GM19468 (cell line): Measurements from ENCODE around the gene ATP1B2.
"Not testable (repeated sequence)": the region's sequence is repeated elsewhere in the genome, so short reads cannot be mapped to it uniquely, and the experiment has no call there.

ENCODE experiments used
- ATAC-seq: cut with Tn5 transposase; IDR thresholded peaks from one replicate; pipeline ENCODE4 v1.9.1; 2021; ENCODE audit warnings: mild to moderate bottlenecking, moderate library complexity, moderate number of reproducible peaks; ENCODE audit not compliant: unreplicated experiment; ENCODE audit errors: extremely low read depth

Gene ATP1B2, protein sequence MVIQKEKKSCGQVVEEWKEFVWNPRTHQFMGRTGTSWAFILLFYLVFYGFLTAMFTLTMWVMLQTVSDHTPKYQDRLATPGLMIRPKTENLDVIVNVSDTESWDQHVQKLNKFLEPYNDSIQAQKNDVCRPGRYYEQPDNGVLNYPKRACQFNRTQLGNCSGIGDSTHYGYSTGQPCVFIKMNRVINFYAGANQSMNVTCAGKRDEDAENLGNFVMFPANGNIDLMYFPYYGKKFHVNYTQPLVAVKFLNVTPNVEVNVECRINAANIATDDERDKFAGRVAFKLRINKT

DNA sequence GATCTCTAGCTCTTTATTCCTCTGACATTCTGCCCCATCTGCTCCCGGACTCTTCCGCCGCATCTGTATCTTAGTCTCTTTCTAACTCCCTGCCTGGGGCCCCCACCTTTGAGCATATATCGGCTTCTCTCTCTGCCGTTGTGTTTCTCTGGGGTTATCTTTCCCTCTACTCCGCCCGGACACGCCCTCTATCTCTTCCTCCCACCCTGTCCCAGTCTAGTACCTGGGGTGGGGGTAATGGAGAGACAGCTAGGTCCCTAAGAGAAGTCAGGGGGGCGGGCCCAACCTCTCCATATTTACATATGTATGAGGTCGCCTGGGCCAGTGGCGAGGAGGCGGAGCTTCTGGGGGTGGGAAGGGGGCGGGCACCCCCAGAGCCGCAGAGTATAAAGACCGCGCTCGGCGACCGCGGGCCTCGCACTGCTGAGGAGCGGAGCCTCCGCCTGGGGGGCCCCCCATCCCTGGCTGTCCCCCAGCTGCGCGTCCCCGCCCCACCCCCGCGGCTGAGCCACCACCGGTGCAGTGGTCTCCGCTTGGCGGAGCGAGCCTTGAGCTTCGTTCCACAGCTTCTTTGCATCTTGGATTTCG lies at the start of gene ATP1B2:
Gene ATP1B2, plus strand, starts transcription at position 418 of the 588 bp plus-strand sequence. CDS start 593 bp downstream, outside the sequence.
- ATAC-seq = no peak

DNA sequence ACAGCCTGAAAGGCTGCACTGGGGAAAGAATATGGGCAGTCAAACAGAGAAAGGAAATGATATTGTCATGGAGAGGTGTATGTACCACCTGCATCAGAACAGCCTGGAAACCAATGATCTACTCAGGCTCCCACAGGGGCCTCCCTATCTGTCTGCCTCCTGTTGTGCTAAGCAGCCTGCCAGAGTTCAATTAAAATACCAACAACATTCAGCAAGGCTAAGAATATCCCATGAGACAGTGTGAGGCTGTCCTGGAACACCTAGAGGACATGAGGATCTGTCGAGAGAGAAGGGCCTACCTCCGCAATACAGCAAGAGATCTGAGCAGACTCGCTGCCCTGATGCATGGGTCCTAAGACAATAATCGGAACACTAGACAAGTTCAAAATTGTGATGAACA lies 44.4 kb upstream of the ATP1B2 start:
- no peak for ATAC-seq

DNA sequence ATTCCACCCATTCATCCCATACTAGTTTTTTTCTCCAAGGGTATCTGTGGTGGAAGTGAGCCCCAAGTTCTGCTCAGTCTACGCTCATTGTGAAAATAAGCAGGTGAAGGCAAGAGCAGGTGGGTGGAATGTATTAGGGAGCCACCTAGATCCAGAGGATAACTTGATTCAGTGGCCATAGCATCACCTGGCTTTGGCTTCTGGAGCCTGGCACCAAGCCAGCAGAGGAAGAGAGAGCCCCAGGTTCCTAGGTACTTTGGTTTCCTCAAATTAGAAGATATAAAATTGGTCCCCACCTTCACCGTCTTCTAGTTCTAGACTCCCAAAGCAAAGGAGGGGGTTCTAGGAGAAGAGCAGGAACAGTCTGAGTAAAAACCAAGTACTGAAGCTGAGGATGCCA lies 40.1 kb upstream of the ATP1B2 start:
- ATAC-seq = no peak

DNA sequence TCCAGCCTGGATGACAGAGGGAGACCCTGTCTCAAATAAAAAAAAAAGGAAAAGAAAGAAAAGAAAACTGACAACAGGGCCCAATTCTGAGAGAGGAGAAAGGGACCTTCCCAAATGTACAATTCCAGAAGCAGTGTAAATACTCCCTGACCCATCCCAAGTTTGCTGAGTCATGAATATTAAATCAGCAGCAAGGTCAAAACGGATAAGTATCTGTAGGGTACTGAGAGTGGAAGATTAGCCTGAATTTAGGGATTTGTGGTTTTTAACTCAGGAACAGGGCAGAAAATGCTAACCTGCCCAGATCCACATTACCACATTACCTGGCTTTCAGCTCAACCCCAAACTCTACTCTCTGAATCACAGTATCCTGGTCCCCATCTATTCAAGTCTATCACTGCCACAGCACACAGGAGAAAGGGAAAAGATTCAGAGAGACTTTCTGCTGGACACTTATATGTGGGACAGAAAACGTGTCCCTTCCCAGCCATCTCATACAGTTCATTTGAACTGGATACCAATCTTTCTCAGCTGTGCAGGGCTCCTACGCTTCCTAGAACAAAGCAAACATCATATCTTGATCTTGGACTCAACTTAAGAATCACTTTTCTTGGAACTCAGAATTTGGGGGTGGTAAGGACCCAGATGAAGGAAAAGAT lies 39.0 kb upstream of the ATP1B2 start:
- ATAC-seq = no peak

DNA sequence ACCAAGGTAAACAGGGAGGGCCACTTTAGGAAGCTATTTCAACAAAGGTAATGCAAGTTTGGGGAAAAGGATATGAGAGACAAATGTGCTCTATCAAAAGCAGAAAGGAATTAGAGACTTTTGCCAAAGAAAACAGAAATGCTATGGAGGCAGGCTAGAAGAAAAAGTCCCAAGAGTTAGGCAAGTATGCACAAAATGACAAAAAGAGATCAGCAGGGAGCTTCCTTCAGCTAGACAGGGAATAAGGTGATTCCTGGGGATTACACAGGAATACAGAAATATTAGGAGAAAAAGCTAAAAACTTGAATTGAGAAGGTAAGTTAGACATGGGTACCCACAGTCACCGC lies 38.5 kb upstream of the ATP1B2 start:
- ATAC-seq = no peak

DNA sequence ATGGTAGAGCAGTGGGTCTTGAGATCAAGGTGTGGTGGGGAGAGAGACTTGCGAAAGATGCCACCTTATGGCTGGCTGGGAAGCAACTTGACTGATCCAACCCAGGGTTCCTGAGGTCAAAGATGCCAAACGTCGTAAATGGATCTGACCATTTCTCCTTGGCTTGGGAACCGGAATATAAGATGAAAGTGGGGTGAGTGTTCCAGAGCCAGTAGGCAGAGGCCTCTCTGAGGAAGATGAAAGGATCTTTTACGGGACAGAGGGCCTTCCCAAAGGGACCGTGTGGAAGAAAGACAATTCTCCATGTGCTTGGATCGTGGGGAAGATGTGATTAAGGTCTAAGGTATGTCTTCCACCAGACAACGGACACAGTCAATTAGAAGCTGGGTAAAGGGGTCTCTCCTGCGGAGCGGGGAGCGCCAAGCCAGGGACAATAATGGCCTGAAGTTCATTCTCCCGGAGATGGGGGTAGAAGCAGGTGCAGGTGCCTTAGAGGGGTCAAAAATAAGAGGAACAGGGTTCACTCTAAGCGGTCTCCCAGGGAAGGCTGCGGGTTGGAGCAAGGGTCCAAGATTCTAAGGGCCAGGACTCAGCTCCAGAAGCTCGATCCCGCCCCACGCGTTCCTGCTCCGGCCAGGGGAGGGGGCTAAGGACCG lies 36.8 kb upstream of the ATP1B2 start:
- ATAC-seq = no peak

DNA sequence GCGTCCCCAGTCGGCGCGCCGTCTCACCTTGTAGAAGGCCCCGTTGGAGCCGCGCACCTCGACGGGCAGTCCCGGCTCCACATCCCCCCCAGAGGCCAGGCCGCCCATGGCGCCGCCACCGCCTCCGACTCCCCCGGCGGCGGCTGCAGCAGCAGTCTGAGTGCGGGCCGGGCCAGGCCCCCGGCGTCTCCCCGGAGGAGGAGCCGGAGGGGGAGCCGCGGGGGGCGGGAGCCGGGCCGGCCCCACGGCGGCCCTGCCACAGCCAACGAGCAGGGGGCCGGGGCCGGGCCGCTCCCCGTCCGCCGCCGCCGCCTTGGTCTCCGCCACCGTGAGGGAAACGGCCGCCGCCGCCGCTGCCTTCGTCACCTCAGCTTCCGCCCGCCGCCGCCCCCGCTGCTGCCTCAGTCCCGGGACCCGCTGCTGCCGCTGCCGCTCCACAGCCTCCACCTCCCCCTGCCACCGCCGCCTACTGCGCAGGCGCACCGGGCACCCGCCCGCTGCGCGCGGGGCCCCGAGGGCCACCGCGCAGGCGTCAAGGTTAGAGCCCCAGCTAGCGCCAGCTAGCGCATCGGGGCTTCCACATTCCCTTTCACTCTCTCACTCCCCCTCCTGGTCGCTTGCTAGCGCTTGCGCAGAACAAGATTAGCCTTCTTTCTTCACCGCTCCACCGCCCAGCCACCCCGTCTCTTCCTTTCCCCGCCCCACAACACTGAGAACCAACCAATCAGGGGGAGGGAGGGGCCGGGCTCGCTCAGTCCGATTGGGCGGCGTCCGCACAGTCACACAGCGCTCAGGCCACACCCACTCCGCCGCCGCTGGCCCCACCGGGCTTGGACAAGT lies 36.1 kb upstream of the ATP1B2 start, which contains the start of gene FXR2:
Gene FXR2, minus strand, starts transcription at position 473 of the 840 bp plus-strand sequence. Its CDS starts 365 bp downstream, at position 108.
- ATAC-seq = peak; percentile 84

DNA sequence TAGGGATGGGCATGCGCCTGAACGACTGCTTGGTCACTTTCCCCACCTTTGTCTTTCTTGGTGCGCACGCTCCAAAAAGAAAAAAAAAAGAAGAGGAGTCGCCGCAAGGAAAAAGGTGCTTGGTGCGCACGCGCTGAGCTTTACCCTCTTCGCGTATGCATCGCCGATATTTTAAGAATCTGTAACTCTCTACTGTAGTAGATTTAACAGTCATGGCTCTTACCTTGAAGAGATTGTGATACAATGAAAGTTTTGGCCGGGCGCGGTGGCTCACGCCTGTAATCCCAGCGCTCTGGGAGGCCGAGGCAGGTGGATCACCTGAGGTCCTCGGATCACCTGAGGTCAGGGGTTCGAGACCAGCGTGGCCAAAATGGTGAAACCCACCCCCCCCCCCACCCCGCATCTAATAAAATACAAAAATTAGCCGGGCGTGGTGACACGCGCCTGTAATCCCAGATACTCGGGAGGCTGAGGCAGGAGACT lies 35.4 kb upstream of the ATP1B2 start:
- ATAC-seq = no peak

DNA sequence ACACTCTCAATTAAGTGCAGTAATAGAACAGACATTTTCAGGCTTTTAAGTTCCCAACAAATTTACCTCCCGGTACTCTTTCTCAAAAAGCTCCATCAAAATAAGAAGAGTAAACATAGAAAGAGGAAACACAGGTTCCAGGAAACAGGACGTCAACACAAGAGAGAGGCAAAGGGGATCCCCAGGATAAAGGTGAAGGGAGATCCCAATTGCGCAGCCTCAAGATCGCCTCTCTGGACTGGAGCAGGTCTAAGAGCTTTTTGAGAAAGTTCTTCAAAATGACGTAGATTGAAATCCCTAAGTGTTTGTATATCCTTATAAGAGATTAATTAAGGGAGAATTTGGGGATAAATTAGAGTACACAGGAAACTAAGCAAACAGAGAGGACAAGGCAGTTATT lies 32.1 kb upstream of the ATP1B2 start:
- ATAC-seq = no peak

DNA sequence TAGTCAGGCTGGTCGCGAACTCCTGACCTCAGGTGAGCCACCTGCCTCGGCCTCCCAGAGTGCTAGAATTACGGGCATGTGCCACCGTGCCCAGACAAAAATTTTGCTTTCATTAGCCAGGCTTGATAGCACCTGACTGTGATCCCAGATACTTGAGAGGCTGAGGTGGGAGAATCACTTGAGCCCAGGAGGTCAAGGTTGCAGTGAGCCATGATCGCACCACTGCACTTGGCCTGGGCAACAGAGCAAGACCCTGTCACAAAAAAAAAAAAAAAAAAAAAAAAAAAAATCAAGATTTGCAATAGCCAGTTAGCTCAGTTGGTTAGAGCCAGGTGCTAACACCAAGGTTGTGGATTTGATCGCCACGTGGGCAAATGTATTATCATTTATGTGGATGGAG lies 29.9 kb upstream of the ATP1B2 start:
- ATAC-seq = no peak

DNA sequence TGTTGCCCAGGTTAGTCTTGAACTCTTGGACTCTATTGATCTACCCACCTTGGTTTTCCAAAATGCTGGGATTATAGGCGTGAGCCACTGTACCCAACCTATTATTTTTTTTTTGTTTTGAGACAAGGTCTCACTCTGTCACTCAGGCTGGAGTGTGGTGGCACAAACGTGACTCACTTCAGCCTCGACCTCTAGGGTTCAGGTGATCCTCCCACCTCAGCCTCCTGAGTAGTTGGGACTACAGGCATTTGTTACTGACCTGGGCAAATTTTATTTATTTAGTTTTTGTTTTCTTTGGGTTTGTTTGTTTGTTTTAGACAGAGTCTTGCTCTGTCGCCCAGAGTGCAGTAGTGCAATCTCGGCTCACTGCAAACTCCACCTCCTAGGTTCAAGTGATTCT lies 27.1 kb upstream of the ATP1B2 start:
- no peak for ATAC-seq

DNA sequence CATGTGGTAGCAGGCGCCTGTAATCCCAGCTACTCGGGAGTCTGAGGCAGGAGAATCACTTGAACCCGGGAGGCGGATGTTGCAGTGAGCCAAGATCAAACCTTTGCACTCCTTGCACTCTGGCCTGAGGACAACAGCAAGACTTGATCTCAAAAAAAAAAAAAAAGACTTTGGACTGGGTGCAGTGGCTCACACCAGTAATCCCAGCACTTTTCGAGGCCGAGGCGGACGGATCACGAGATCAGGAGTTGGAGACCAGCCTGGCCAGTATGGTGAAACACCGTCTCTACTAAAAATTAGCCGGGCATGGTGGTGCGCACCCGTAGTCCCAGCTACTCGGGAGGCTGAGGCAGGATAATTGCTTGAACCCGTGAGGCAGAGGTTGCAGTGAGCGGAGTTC lies 25.0 kb upstream of the ATP1B2 start:
- ATAC-seq = not testable (repeated sequence)

DNA sequence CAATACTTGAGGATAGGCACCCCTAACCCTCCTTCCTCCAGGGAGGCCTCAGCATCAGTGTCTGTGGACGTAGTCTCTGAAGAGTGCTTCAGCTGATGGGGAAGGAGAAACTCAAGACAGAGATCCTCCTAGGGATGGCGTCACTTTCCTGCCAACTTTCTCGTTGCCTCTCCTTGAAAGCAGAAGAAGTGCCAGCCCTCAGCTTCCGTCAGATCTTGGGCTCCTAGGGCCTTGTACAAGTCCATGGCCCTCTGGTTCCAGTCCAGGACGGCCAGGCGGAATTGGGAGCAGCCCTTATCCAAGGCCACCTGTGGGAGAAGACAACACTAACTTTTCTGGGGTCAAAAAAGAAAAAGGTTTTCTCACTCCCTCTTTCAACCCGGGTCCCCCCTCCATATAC lies 24.4 kb upstream of the ATP1B2 start:
- no peak for ATAC-seq

DNA sequence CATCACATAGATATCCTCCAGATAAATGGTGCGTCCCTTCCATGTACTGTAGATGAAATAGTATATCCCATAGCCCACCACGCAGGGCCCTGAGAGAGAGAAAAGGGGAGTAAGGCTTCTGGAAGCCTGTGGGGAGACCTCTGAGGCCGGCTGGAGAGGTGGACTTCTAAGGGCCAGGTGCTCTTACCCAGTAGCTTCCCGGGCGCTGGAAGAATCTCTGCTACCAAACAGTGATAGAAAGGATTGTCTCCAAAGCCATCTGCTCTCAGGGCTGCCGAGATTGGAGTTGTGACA lies 23.8 kb upstream of the ATP1B2 start:
- ATAC-seq = no peak

DNA sequence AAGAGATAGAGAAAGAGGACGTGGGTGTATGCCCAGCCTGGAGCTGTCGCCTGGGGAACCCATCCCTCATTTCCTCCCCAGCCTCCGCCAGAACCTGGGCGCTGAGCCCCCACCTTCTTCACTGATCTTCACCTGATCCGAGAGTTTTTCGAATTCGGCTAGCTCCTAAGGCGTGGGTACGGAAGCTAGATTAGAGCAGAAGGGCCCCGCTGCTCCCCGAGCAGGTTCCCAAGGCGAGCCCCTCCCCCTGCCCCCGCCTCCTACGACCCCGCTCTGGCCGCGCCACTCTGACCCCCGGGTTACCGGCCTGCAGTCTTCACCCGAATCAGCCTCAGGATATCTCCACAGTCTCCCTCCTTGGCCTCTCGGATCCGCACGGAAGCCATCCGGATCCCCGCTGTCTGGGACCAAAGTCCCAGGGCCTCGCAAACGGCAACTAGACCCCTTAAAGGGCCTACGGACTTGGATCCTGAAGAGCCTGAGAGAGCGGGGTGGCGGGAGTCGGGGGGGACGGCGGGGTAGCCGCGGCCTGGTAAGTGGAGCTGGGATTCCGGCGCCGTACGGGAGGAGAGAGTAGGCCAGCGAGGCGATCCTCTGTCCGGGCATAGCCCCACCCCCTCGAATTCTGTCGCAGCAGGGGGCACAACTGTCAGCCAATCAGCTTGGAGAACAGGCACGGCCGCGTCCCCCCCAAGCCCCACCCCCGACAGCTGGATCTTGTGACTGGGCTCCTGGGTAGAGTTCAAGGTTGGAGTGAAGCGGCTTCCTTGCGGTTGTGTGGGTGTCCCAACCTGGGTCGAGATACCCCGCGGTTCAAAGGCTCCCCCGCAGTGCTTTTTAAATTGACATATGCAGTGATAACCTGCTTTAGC lies 23.2 kb upstream of the ATP1B2 start, which contains the start of gene SAT2:
Gene SAT2, minus strand, starts transcription at position 572 of the 872 bp plus-strand sequence. Its CDS starts 186 bp downstream, at position 386.
- no peak for ATAC-seq

DNA sequence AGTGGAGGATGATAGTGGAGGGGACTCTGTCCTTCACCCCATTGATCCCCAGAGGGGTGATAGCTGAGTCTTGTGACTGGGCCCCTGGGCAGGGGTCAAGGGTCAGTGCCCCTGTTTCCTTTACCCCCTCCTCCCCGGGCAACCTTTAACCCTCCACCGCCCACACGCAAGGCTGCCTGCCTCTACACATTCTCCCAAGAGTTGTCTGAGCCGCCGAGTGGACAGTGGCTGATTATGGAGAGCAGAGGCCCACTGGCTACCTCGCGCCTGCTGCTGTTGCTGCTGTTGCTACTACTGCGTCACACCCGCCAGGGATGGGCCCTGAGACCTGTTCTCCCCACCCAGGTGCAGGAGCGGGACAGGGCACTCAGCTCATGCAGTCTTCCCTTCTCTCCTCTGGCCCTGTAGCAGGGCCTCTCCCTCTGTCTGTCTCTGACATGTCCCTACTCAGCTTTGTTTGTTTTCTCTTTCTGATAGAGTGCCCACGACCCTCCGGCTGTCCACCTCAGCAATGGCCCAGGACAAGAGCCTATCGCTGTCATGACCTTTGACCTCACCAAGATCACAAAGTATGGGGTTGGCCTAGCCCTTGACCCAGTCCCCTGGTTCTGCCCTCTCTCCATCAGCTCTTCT lies 20.7 kb upstream of the ATP1B2 start, which contains the start of gene SHBG:
Gene SHBG, plus strand, starts transcription at position 197 of the 633 bp plus-strand sequence. Its CDS starts 38 bp downstream, at position 235.
- ATAC-seq = no peak

DNA sequence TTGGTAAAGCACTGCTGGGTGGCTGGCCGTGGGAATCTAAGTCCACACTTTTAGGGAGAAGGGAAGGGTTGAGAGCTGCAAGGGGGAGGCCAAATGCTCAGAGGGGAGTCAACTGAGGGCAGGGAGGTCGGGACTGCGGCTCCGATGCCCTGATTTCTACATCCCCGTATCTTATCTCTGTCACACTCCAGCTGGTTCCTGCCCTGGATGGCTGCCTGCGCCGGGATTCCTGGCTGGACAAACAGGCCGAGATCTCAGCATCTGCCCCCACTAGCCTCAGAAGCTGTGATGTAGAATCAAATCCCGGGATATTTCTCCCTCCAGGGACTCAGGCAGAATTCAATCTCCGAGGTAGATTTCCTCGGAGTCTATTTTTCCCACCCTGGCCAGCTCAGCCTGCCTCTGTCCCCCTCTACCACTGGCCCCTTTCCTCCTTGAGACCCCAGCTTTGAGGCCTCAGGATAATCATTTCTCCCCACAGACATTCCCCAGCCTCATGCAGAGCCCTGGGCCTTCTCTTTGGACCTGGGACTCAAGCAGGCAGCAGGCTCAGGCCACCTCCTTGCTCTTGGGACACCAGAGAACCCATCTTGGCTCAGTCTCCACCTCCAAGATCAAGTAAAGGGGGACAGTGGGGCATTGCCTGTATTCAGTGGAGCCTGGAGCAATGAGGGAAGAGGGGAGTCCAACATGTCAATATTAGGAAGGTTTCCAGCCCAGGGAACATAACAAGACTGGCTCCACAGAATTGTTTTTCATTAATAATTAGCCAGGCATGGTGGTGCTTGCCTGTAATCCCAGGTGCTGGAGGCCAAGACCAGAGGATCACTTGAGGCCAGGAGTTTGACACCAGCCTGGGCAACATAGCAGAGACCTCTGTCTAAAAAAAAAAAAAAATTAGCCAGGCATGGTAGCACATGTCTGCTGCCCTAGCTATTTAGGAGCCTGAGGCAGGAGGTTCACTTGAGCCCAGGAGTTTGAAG lies 19.0 kb upstream of the ATP1B2 start:
- ATAC-seq = no peak
